K562 (cell line): Measurements from ENCODE around the gene RESP18. TPM values are rescaled to one million over a fixed set of nuclear protein-coding genes. Genes with fewer than 3 reads are reported as not detected.

ENCODE experiments used
- ATAC-seq: fragments of 200-7000 bp; cut with Tn5 transposase; 3 replicates; pipeline ENCODE4 v1.9.1; 2020; ENCODE audit warnings: moderate library complexity
- BruUV-seq: library from RNA; stranded (reverse); fragments of 400-500 nt; replicated peaks from 2 replicates; lab custom pipeline; 2021; lab: Mats Ljungman, UMichigan
- CTCF ChIA-PET: fragments of 300-600 bp; formaldehyde crosslinking; extraction: SDS; loops from one replicate; lab custom pipeline; 2021; ENCODE audit warnings: low intra/inter-chr PET ratio; lab: Yijun Ruan, JAX
- POLR2A ChIA-PET: fragments of 300-600, 350-650 bp; sonication (Branson Sonifier 250); formaldehyde crosslinking; extraction: SDS; loops from one replicate; lab custom pipeline; 2021; ENCODE audit warnings: antibody characterized with exemption, inconsistent platforms; lab: Yijun Ruan, JAX
- DNase-seq, 4 experiments: peaks; one replicate each; pipeline versions ENCODE4 v3.0.0 to v3.0.0-alpha.2; 2011 to 2018; ENCODE audit warnings: low spot score in 3 of 4, mixed read lengths in 3 of 4; ENCODE audit errors: extremely low read depth in 1 of 4
- FAIRE-seq: peaks from 2 replicates; lab custom pipeline; 2011; peaks lifted over from hg19 to GRCh38; lab: Jason Lieb, UNC
- H2AFZ ChIP-seq: 2 replicates; pipeline ENCODE4 v1.6.0; 2011; ENCODE audit warnings: low read depth, low read length, control low read depth, inconsistent platforms
- H3K27ac ChIP-seq: fragments of 200-600 bp; 3 replicates; pipeline ENCODE4 v1.8.0; 2011; ENCODE audit warnings: low read depth, mild to moderate bottlenecking, control low read depth, inconsistent platforms, low read length, moderate library complexity, mixed read lengths; ENCODE audit errors: extremely low read depth
- H3K27me3 ChIP-seq, 2 experiments: fragments of 300-600 bp in 1 of 2; 2 replicates in 1 of 2; 3 replicates in 1 of 2; pipeline versions ENCODE4 v1.6.0 to v1.8.0; 2011; ENCODE audit warnings: inconsistent platforms in 2 of 2, low read length in 2 of 2, mild to moderate bottlenecking in 1 of 2, mixed read lengths in 1 of 2, moderate library complexity in 1 of 2; ENCODE audit not compliant: control insufficient read depth in 2 of 2, insufficient read depth in 2 of 2
- H3K36me3 ChIP-seq: fragments of 300-600 bp; 3 replicates; pipeline ENCODE4 v1.8.0; 2011; ENCODE audit warnings: mild to moderate bottlenecking, low read length, inconsistent platforms; ENCODE audit not compliant: control insufficient read depth, insufficient read depth
- H3K4me1 ChIP-seq, 2 experiments: fragments of 200-600 bp in 1 of 2; replicated peaks in 1 of 2; 2 replicates in 1 of 2; 3 replicates in 1 of 2; pipeline versions ENCODE4 v1.5.1 to v1.8.0; 2011; ENCODE audit warnings: inconsistent platforms in 2 of 2, low read length in 2 of 2, mild to moderate bottlenecking in 1 of 2, mixed read lengths in 1 of 2, moderate library complexity in 1 of 2; ENCODE audit not compliant: control insufficient read depth in 2 of 2, insufficient read depth in 2 of 2
- H3K4me2 ChIP-seq: 2 replicates; pipeline ENCODE4 v1.6.1; 2011; ENCODE audit warnings: low read length, control low read depth, inconsistent platforms, mixed read lengths; ENCODE audit not compliant: insufficient read depth
- H3K4me3 ChIP-seq: fragments of 200-600 bp; sonication (generic), shearing (Covaris generic); 2 replicates; pipeline ENCODE4 v1.5.1; 2016; ENCODE audit warnings: control low read depth, inconsistent platforms
- H3K79me2 ChIP-seq: fragments of 200-600 bp; 3 replicates; pipeline ENCODE4 v1.8.0; 2011; ENCODE audit warnings: low read length, inconsistent platforms; ENCODE audit not compliant: control insufficient read depth, insufficient read depth
- H3K9ac ChIP-seq, 2 experiments: 2 replicates each; pipeline versions ENCODE4 v1.6.0 to v1.6.1; 2011; ENCODE audit warnings: low read depth in 2 of 2, low read length in 2 of 2, control low read depth in 1 of 2, inconsistent platforms in 1 of 2, mild to moderate bottlenecking in 1 of 2, mixed read lengths in 1 of 2; ENCODE audit not compliant: insufficient read depth in 1 of 2
- H3K9me1 ChIP-seq: one replicate; pipeline ENCODE4 v1.6.0; 2011; ENCODE audit warnings: inconsistent platforms, mild to moderate bottlenecking, low read length, moderate library complexity; ENCODE audit not compliant: control insufficient read depth, insufficient read depth
- H3K9me3 ChIP-seq: replicated peaks from 2 replicates; pipeline ENCODE4 v1.5.1; 2011; ENCODE audit warnings: low read depth, low read length, inconsistent platforms; ENCODE audit not compliant: control insufficient read depth, insufficient read depth
- H4K20me1 ChIP-seq: replicated peaks from 2 replicates; pipeline ENCODE4 v1.6.1; 2011; ENCODE audit warnings: low read length, inconsistent platforms, mixed read lengths; ENCODE audit not compliant: control insufficient read depth, insufficient read depth
- ADNP ChIP-seq: fragments of 200-800 bp; sonication (Bioruptor generic); IDR thresholded peaks from 2 replicates; pipeline ENCODE4 v1.6.1; 2016; ENCODE audit warnings: missing genetic modification characterization, missing compliant biosample characterization
- BCOR ChIP-seq: fragments of 450-650 bp; IDR thresholded peaks from 2 replicates; pipeline ENCODE4 v1.6.1; 2016
- CBX1 ChIP-seq: sonication (generic); IDR thresholded peaks from 2 replicates; pipeline ENCODE4 v1.6.1; 2016; ENCODE audit warnings: antibody characterized with exemption, low read depth, mild to moderate bottlenecking
- CBX3 ChIP-seq, 2 experiments: IDR thresholded peaks; 1 replicate in 1 of 2; 2 replicates in 1 of 2; pipeline ENCODE4 v1.6.1; 2012; ENCODE audit warnings: inconsistent platforms in 2 of 2, low read length in 2 of 2, borderline replicate concordance in 1 of 2, control low read depth in 1 of 2
- GTF2E2 ChIP-seq: fragments of 200-800 bp; sonication (Bioruptor generic); IDR thresholded peaks from 2 replicates; pipeline ENCODE4 v1.6.1; 2016; ENCODE audit warnings: missing genetic modification characterization, missing compliant biosample characterization
- HDAC1 ChIP-seq, 2 experiments: fragments of 450-650 bp; IDR thresholded peaks; 2 replicates each; pipeline ENCODE4 v1.6.1; 2016 to 2017; ENCODE audit warnings: inconsistent platforms in 1 of 2, mild to moderate bottlenecking in 1 of 2, moderate library complexity in 1 of 2
- HDAC2 ChIP-seq: fragments of 450-650 bp; IDR thresholded peaks from 2 replicates; pipeline ENCODE4 v1.6.1; 2016; ENCODE audit warnings: mild to moderate bottlenecking
- KDM1A ChIP-seq, 2 experiments: fragments of 450-650 bp; IDR thresholded peaks; 2 replicates each; pipeline ENCODE4 v1.6.1; 2016; ENCODE audit warnings: mild to moderate bottlenecking in 2 of 2
- PHF20 ChIP-seq: fragments of 450-650 bp; IDR thresholded peaks from 2 replicates; pipeline ENCODE4 v1.6.1; 2018; ENCODE audit not compliant: partially characterized antibody
- PKNOX1 ChIP-seq: fragments of 450-650 bp; IDR thresholded peaks from 2 replicates; pipeline ENCODE4 v1.6.1; 2016
- RBM25 ChIP-seq: fragments of 200-400 bp; formaldehyde crosslinking; IDR thresholded peaks from 2 replicates; pipeline ENCODE4 v1.6.1; 2018; ENCODE audit warnings: low read length, low read depth, moderate library complexity; ENCODE audit not compliant: severe bottlenecking
- RCOR1 ChIP-seq, 2 experiments: IDR thresholded peaks; 2 replicates each; pipeline ENCODE4 v1.6.1; 2012; ENCODE audit warnings: low read depth in 2 of 2, low read length in 2 of 2, borderline replicate concordance in 1 of 2, improper control_type of control experiment in 1 of 2
- SMARCA5 ChIP-seq: fragments of 450-650 bp; IDR thresholded peaks from 2 replicates; pipeline ENCODE4 v1.6.1; 2016
- ZBTB40 ChIP-seq, 2 experiments: fragments of 450-650 bp in 1 of 2; sonication (generic) in 1 of 2; formaldehyde crosslinking in 1 of 2; IDR thresholded peaks; 2 replicates each; pipeline versions ENCODE4 v1.7.1 to v1.9.0; 2016 to 2022; ENCODE audit warnings: inconsistent platforms in 1 of 2, mild to moderate bottlenecking in 1 of 2, missing genetic modification reagents in 1 of 2
- WGBS: fragments of 100-300 bp; shearing (Covaris generic); methylation state at CpG from one replicate; pipeline ENCODE4 v1.1.6; 2016; ENCODE audit warnings: low coverage, mixed read lengths; ENCODE audit not compliant: insufficient coverage; ENCODE audit errors: missing lambda C conversion rate; 5-methylcytosine and 5-hydroxymethylcytosine counted together
- in situ Hi-C: fragments of 300-500 bp; cut with MboI; formaldehyde crosslinking; loops from 4 replicates; pipeline ENCODE4 v1.15.0; 2018; ENCODE audit warnings: inconsistent platforms, mixed read lengths
- intact Hi-C: fragments of 100-400 bp; cut with micrococcal nuclease; formaldehyde crosslinking; loops from 2 replicates; pipeline ENCODE4 v1.14.2; 2022
- polyA plus RNA-seq, 8 experiments: library from polyadenylated mRNA; depleted of rRNA in 4 of 8; stranded (reverse) in 5 of 8; unstranded in 3 of 8; fragments of >200 nt; fragmentation: Nextera tagmentation in 2 of 8; fragmentation: Illumina TruSeq in 1 of 8; extraction: Ambion mirVana in 2 of 8; extraction: Trizol in 1 of 8; gene quantifications; 2 replicates each; pipeline versions ENCODE4 v1.2.1 to v1.2.3, GENCODE V29; 2011 to 2014; ENCODE audit warnings: inconsistent platforms in 1 of 8, missing spikeins in 1 of 8
- total RNA-seq, 7 experiments: library from RNA; depleted of rRNA in 6 of 7; stranded (reverse); fragments of >200 nt in 6 of 7; fragmentation: Illumina TruSeq in 2 of 7; extraction: Trizol in 2 of 7; gene quantifications; 2 replicates each; pipeline versions ENCODE4 v1.2.1 to v1.2.3, GENCODE V29; 2011 to 2021; ENCODE audit warnings: low replicate concordance in 1 of 7

The RESP18 gene
- total and polyA plus RNA-seq, 9 of the 15 experiments (the other 6 are each of a cell fraction or from before 2014, with no cell fraction given): not detected

GRCh38 chr2:219289195-219289536, 43.4 kb downstream of the RESP18 start:
- POLR2A ChIA-PET: interaction anchor here (0.6 to 0.9 kb wide), 2 partner anchors 10 to 60 kb away, joined by 4 to 5 read pairs; partner anchors contain the start of gene DNAJB2
- Histone ChIP-seq H3K9me1 (no peaks in the 10 kb centered on the region), H3K27me3 (no peaks in the 10 kb centered on the region), H3K4me1 (peaks cover 32 to 64% of the 10 kb centered on the region in 2 experiments), H3K9me3 (no peaks in the 10 kb centered on the region), H2AFZ (no peak overlapping the region), H3K4me3 (no peak overlapping the region), H3K27ac (no peak overlapping the region), H3K36me3 (no peaks in the 10 kb centered on the region), H4K20me1 (no peaks in the 10 kb centered on the region), H3K9ac (no peak overlapping the region), H3K79me2 (no peaks in the 10 kb centered on the region), H3K4me2 (no peak overlapping the region)
- 36% methylated on average over 4 of the region's 6 CpGs for WGBS
- intact Hi-C loops: no loop called here
- TF ChIP-seq KDM1A (IDR thresholded peaks at IDR 0.05): peak; percentile 76 to 93
- TF ChIP-seq PHF20: peak; percentile 38
- TF ChIP-seq CBX1: peak; percentile 86; the same call in 1 of the 2 replicates
- peak; percentile 88 for TF ChIP-seq ADNP (tag)
- TF ChIP-seq SMARCA5: peak; percentile 90
- TF ChIP-seq BCOR: peak; percentile 96
- TF ChIP-seq PKNOX1: no peak
- TF ChIP-seq RCOR1 (IDR thresholded peaks at IDR 0.05; ENCODE audit: borderline replicate concordance in 1 of 2, low read depth in 2 of 2, low read length in 2 of 2): peak in 1 of 2 experiments; percentile 65; a peak in 1 of 4 replicates
- TF ChIP-seq ZBTB40 (IDR thresholded peaks at IDR 0.05): no peak
- no peak for TF ChIP-seq ZBTB40 (CRISPR knock-in tag; IDR thresholded peaks at IDR 0.05)
- peak in 1 of 2 experiments; percentile 40; a peak in 1 of 4 replicates for TF ChIP-seq HDAC1 (IDR thresholded peaks at IDR 0.05)
- peak in 1 of 2 experiments; percentile 41; a peak in 1 of 3 replicates for TF ChIP-seq CBX3 (IDR thresholded peaks at IDR 0.05; ENCODE audit: borderline replicate concordance in 1 of 2, low read length in 2 of 2)
- no peak for TF ChIP-seq GTF2E2
- TF ChIP-seq HDAC2: peak; percentile 80; the same call in 1 of the 2 replicates
- TF ChIP-seq RBM25: peak; percentile 93
- no TSS peak for BruUV-seq
- CTCF ChIA-PET: no interaction called here
- DNase-seq: no peak
- in situ Hi-C loops: no loop called here
- no peak for ATAC-seq
- FAIRE-seq: no peak
